MV-4-11 (cell line): ENCODE data around the gene FHL1.
"Not testable (repeated sequence)": the region's sequence is repeated elsewhere in the genome, so short reads cannot be mapped to it uniquely, and the experiment has no call there.

Source experiments
- DNase-seq: peaks from one replicate; lab custom pipeline; 2025; lab: John Stamatoyannopoulos, UW

Gene FHL1

DNA sequence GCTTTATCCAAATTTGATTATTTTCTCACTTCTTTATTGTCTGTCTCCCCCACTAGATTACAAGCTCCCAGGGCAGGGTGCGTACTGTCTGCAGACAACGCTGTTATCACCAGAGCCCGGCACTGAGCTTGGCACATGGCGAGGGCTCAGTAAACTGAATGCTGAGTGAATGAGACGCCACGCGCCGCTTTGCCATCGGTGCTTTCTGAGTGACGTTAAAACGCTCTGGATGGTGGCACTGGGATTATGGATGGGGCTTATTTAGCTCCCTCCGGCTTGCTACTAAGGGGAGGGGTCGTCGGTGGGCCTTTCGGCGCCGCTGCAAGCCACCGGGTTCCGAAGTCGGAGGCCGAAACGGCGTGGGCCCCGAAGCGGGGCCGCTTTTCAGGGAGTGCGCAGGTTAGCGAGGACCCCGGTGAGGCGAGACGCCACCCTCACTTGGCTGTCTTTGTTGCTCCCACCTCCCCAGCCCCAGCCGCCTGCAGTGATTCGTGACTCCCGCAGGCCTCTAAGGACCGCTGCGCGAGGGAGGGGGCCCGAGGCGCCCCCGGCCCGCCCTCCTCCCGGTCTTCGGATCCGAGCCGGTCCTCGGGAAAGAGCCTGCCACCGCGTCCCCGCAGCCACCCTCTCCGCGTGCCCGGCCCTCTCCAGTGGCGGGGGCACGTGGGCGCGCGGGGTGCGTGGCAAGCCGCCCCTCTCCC is 569 bp upstream of the FHL1 start:
- DNase-seq: no peak

DNA sequence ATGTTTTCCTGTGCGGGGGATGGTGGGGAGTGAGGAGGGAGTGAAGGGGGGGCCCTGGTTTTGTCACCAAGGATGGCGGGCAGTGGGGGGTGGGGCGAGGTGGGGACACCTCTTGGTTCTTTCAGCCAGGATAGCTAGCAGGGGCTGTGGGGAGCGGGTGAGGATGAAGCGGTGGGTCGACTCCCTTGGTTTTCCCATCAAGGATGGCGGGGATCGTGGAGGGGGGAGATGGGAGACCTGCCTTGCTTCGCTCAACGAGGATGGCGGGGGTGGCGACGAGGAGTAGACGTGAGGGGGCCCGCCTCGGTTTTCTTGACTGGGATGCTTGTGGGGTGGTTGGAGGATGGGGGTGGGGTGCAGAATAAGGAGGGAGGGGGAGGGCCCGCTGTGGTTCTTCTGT is 643 bp downstream of the FHL1 start:
- no peak for DNase-seq

DNA sequence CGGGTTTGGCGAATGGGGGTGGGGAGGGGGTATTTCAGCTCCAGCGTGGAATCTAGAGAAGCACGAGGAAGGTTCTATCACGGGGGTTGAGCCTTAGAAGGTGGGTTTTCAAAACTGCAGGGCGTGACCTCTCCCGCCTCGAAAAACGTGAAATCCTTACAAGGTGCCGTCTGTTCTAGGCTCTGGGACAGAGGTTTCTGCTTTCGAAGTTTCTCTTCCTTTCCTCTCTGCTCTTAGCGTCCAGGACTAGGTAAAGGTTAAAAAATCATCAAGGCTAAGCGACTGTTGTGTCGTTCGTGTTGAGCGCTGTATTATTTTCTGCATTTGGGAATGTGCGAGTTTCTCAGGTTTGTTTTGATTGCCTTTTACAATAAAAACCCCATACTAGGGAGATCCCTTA is 1.1 kb downstream of the FHL1 start:
- no peak for DNase-seq

DNA sequence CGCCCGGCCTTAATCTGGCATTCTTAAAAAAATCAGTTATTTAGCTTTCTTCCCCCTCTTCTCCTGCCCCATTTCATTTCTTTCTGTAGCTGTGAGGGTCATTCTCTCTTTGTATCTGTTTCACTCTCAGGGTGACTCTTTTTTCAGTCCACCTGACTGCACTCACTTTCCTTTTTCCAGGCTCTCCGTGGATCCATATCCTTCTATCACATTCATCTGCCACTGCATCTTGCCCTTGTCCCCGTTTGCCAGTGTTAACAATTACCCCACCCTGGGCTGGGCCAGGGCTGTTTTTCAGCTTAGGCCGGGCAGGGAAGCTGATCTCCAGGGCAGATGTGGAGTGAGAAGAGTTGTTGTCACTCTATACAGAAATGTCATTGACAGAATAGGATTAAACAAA is 7.7 kb downstream of the FHL1 start:
- DNase-seq: no peak

DNA sequence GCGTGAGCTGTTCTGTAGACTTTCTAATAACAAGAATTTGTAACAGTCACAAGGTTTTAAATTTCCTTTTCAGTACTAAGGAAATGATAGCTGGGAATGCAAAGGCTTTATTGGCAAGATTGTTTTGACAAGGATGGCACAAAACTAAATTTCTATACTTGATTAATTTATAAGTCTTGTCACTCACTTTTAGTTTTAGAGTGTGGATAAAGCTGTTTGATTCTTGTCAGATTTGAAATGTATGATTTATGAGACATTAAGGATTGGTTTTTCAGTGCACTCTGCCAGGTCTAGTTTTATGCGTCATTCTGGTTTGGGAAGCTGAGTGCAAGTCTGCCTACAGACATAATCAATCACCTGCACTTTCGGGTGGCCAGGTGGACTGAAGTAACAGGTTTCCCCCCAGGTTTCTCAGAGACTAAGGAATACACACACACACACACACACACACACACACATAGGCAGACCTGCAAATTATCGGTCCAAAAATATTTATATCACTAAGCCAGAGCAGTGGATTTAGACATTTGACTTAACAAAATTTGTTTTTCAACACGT is 9.3 kb downstream of the FHL1 start:
- no peak for DNase-seq

DNA sequence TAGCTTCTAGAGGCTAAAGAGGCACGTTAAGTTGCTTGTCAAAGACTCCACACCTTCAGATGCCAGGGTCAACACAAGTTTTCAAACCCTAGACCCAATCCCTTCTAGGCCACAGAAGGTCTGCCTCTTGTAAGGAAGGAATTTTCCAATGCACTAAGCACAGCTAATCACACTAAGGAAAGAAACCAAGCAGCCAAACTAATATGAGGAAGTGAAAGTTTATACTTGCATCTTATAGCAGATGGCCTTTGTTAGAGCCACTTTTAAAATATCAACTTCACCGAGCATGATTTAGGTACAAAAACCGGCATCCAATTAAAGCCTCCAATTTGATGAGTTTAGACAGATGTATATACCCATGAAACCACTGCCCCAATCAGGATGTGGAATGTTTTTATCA is 9.9 kb downstream of the FHL1 start:
- peak; percentile 72 for DNase-seq

DNA sequence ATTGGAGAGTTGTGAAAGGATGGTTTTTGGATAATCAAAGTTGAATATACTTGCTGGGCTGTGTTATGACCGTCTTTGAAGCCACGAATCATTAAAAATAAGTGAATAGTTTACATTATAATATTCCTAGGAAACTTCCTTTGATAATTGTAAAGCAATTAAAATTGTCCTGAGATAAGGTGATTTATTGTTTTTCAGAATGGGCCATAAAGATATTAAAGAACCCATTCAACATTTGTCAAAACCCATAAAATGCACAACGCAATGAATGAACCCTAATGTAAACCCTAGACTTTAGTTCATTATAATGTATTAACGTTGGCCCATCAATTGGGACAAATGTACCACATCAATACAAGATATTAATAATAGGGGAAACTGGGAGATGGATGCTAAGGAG is 11.4 kb downstream of the FHL1 start:
- DNase-seq: no peak

DNA sequence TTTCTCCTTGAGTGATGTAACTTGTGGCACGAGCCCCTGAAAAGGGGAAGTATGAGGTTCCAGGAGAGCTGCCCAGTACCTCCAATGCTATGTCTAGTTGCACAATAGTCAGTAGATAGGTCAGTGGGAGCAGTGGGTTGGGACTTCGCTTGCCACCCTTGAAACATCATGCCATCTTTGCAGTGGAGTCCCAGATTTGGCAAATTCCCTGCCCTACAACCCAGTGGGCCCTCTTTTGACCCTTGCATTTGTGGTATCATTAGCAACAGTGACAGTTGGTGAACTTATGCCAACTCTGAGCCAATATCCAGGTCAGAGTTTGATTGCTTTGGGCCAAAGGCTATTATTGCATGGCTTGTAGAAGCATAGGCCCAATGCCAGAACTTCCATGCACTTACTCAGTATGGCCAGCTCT is 12.3 kb downstream of the FHL1 start:
- peak; percentile 79 for DNase-seq

DNA sequence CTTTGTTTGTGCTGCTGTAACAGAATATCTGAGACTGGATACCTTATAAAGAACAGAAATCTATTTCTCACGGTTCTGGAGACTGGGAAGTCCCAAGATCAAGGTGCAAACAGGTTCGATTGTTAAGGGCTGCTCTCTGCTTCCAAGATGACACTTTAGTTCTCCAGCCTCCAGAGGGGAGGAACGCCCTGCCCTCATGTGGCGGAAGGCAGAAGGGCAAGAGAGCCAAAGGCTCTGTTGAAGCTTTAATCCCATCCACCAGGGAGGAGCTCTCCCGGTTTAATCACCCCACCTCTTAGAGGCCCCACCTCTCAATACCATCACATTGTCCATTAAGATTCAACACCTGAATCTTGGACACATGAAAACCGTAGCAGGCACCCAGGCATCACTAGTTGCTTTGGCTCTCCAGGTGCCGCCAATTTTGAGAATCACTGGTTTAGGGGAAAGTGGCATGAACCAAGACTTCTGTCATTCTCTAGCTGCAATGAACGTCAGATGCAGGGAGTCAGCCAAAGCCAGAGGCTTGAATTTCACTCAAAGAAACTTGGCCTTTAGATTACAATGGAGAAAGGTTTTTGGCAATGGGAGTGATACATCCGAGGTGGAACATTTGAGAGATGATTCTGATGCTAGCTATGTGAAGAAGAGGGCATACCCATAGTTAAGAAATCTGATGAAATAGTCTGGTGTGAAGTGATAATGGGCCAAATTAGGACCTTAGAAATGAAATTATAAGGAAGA is 15.7 kb downstream of the FHL1 start:
- DNase-seq: peak; percentile 28

DNA sequence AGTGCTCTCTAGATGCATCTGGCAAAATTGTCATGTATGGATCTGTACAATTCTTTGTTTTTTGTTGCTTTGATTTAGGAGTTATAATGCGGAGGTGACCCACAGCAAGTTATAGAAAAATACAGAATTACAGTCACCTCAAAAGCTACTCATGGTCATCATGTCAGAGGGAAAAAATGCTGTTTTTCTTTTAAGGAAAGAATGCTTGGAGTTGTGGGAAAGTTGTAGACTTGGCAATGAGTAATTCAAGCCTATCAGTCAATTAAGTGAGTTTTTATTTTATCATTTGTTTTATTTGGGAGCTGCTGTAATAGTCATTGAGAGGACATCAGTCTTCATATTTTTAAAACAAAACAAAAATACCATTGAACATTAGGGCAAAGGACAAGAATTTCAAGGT is 16.4 kb downstream of the FHL1 start:
- DNase-seq: no peak

DNA sequence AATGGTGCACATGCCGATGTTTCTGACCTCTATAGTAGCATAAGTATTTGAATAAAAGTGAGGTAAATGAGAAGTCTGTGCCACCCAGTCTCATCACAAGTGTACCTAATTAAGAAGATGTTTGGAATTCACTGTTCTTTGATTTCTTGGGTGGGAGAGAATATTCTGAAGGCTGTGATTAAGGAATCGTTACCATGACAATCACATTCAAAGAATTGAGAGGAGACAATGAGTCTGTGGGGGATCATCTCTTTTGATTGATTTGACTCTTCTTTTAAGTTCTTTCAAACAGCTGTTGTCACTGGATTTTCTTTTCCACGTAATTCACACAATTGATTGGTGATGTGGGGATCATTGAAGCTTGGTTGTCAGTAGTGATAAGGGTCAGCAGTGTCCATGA is 18.1 kb downstream of the FHL1 start:
- no peak for DNase-seq

DNA sequence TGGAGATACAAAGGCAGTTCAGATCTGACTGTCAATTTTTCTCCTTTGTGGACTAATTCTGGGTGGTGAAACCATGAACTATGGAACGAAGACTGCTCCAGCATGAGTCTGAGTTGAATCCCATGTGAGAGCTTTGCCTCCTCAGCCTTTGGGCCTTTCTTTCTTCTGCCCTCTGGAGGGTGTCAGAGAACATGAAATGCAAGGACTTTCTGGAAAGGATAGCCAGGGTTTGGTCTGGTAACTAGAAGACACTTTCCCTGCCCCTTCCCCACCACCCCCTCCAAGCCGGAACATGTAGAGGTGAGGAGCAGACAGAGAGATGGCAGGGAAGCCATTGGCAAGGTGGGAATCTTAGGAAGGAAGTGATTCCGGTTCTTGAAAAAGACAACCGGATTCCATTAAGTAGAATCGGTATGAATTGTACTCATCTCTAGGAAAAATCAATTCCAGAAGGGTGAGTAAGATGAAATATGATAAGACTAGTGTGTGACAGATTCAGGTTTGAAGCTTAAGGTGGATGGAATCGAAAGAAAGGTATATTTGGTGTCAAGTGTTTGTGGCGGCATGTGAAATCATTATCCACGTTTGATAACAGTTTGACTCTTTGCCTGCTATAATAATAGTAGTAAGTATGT is 19.0 kb downstream of the FHL1 start:
- peak; percentile 23 for DNase-seq

DNA sequence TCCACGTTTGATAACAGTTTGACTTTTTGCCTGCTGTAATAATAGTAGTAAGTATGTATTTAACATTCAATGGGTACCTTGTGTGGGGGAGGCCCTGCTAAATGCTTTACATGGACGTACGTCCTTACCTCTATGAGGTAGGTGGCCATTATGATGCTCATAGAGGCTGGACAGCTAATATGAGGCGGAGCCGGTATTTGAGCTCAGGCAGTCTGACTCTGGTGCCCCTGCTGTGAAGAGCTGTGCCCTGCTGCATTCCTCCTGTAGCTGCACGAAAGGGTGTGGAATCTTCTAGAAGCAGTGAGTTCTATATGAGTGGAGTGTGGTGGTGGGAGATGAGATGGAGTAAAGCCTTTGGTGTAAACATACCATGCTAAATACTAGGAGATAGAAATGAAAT is 20.7 kb downstream of the FHL1 start:
- not testable (repeated sequence) for DNase-seq

DNA sequence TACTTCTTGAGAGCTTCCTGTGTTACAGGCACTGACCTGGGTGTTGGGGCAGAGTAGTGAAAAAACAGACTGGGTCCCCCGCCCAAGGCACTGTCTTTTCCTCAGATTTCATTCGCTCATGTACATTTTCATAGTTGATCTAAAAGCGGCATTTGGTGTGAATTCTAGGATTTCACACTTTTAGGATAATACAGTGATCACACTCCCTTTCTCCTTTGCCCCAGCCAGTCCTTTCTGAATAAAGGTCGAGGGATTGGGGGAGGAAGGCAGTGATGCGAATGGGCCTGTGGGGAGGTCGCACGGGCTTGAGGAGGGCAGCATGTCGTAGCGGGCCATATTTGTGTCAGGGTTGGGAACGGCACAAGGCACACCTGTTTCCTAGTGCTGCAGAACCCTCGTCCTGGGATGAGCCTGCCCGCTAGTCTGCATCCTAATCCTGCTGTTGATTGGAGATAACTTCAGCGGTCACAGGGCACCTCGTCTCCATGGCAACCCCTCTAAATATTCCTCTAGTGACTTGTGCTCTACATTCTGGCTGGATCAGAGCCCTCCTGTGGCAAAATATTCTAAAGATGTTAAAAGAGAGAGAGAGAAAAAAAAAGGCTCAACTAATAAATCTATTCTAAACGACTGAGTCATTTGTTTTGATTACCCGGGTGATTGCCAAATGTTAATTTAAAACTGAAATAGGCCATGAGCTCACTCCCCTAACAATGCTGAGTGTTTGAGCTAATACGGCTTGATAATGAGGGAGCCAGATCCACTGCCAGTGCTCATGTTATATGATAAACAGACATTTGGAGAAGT is 21.8 kb downstream of the FHL1 start:
- DNase-seq: no peak

DNA sequence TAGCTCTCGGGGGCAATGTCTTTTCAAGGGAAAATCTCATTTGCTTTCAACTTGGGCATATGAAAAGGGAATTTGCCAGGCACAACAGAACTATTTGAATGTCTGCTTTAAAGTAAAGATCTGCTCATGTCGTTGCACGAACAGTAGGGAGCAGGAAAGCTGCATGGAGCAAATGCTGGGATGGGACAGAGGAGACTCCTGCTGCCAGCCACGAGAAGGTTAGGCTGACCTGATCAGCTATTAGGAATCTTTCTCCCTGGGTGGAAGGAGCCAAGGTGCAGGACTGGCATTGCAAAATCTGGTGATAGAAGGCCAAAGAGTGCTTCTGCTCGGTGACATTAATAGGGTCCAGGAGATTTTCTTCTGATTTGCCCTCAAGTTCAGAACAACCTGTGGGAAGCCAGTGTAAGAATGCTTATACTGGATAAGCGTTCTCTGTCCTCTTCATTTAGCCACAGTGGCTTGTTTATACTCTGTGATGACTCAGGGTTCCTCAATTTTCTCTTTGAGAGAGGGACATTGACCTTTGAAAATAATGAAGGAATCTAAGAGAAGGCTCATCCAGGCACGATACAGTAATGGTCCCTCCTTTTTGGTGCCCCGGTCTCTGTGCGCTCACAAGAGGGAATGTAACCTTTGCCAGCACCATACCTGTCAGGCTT is 22.9 kb downstream of the FHL1 start:
- DNase-seq: no peak

DNA sequence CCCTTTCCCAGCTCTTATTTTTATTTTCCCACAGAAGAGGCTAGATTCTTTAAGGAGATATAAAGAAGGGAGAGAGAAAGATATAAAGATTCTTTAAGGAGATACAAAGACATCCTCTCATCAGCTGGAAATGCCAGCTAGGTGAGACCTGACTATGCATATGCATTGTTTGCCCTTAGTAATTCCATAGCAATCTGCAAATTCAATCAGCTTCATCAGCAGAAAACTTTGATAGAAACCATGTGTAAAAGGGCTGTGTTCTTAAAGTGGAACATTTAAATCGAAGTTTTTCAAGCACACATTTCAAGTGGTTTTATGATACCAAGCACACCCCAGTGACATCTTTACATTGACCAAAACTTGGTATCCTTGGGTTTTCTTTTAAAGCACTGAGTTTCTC is 24.1 kb downstream of the FHL1 start:
- no peak for DNase-seq

DNA sequence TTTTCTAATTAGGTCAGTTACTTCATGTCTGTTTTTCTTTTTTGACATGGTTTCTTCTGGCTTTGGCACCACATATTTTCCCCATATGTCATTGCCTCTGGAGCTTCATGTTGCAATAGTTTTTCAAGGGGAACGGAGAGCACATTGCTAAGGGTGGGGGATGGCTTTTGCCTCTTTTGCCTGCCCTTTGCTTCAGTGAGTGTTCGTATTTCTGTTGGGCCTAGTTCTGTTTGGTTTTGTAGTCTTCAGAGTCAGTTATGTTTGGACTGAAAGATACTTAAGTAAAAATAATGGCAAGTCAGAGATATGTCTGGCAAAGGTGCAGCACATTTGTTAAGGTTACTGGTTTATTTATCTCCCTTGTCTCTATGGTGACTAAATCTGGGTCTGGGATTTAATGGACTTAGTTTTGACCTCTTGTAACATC is 29.1 kb downstream of the FHL1 start:
- peak; percentile 38 for DNase-seq

DNA sequence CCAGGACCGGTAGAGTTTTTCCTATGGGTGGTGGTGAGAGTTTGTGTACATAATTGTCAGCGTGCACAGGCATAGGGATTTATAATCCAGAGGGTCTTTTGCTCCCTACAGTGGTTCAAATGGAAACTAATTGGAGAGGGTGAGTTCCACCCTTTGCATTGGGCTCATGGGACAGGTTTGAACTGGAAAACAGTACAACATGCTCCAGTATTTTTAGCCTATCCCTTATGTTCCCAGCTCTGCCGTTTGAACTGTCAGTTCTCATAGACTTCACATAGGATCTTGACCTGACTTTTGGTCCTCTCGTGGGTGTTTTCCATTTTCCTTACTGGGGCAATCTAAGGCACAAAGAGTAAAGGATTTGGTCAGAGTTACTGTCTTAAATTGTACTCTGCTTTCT is 31.8 kb downstream of the FHL1 start:
- DNase-seq: no peak

DNA sequence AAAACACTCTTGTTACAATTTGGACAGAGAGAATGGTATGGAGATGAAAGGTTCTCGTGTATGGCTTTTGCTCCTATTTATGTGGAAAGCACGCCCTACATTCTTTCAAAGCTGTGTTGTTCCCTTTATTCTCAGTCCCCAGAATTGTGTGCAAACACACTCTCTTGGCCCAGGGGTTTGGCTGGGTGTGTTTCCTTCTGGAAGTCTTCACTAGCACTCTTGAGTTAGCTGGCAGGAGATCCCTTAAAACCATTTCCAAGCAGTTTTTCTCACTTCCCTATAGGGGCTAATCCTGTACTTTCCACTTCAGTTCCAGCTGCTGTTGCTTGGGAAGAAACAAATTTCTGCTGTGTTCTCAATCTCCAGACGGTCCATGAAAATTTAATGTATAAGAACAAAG is 35.1 kb downstream of the FHL1 start:
- DNase-seq: no peak

DNA sequence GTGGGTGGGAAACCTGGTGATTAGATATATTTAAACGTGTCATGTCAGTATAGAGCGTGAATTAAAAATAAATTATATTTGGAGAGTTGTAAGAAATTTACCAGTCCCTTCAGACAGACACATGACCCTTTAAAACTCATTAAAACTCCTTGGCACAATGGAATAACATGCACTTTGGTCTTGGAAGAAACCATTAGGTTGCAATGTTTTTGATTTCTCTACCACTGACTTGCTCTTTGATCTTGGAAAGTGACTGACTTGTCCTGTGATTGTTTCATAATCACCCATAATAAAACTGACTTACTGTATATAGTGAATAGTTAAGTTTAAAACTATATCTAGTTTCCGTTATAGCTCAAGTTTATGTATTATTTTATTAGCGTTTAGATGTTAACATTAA is 35.8 kb downstream of the FHL1 start:
- DNase-seq: no peak

DNA sequence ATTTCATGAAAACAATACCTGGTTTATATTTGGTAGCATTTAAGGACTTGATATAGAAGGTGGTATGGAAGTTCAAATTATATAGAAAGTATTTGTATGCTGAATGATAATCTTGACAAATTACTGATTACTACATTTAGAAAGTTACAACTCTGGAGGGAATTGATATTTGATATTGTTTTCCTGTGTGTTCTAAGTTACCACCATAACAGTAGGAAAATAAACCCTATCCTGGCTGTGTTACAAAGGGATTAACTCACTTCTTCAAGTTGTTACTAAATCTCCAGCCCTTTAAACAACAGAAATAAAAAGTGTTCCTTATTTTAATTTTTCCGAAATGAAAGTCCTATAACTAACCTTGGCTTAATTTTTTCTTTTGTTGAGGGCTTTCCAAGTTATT is 36.6 kb downstream of the FHL1 start:
- no peak for DNase-seq
